HEK293T (cell line): ENCODE results near the gene RNASEH2C.

Experiments
- CTCF ChIA-PET: fragments of 350-600 bp; formaldehyde crosslinking; extraction: SDS; loops from one replicate; lab custom pipeline; 2021; ENCODE audit warnings: antibody characterized with exemption, inconsistent platforms; lab: Yijun Ruan, JAX
- POLR2A ChIA-PET: fragments of 350-600 bp; formaldehyde crosslinking; extraction: SDS; loops from one replicate; lab custom pipeline; 2020; ENCODE audit warnings: antibody characterized with exemption, inconsistent platforms; lab: Yijun Ruan, JAX
- DNase-seq: peaks from one replicate; pipeline ENCODE4 v3.0.0; 2012; ENCODE audit warnings: mixed read lengths; ENCODE audit errors: extremely low spot score
- ARNT ChIP-seq: fragments of 450-650 bp; IDR thresholded peaks from 2 replicates; pipeline ENCODE4 v1.6.1; 2017; ENCODE audit warnings: mild to moderate bottlenecking
- BHLHE40 ChIP-seq: fragments of 450-650 bp; IDR thresholded peaks from 2 replicates; pipeline ENCODE4 v1.6.1; 2016; ENCODE audit warnings: mild to moderate bottlenecking, moderate library complexity, borderline replicate concordance
- CTBP1 ChIP-seq: fragments of 450-650 bp; IDR thresholded peaks from 2 replicates; pipeline ENCODE4 v1.6.1; 2016; ENCODE audit warnings: borderline replicate concordance
- ELF4 ChIP-seq: fragments of 450-650 bp; IDR thresholded peaks from 2 replicates; pipeline ENCODE4 v1.6.1; 2017; ENCODE audit warnings: antibody characterized with exemption
- FOXA1 ChIP-seq: fragments of 450-650 bp; IDR thresholded peaks from 2 replicates; pipeline ENCODE4 v1.6.1; 2016; ENCODE audit warnings: mild to moderate bottlenecking
- FOXK2 ChIP-seq: fragments of 450-650 bp; IDR thresholded peaks from 2 replicates; pipeline ENCODE4 v1.6.1; 2016; ENCODE audit warnings: mild to moderate bottlenecking
- FOXM1 ChIP-seq: fragments of 450-650 bp; IDR thresholded peaks from 2 replicates; pipeline ENCODE4 v1.6.1; 2017; ENCODE audit warnings: mild to moderate bottlenecking, borderline replicate concordance
- HDGF ChIP-seq: fragments of 450-650 bp; IDR thresholded peaks from 2 replicates; pipeline ENCODE4 v1.6.1; 2017; ENCODE audit warnings: antibody characterized with exemption, borderline replicate concordance
- L3MBTL2 ChIP-seq: fragments of 450-650 bp; conservative IDR thresholded peaks from 2 replicates; pipeline ENCODE4 v1.6.1; 2016; ENCODE audit warnings: mild to moderate bottlenecking
- LEF1 ChIP-seq: fragments of 450-650 bp; IDR thresholded peaks from 2 replicates; pipeline ENCODE4 v1.6.1; 2017; ENCODE audit warnings: mild to moderate bottlenecking, borderline replicate concordance
- NFRKB ChIP-seq: fragments of 450-650 bp; IDR thresholded peaks from 2 replicates; pipeline ENCODE4 v1.6.1; 2016; ENCODE audit warnings: mild to moderate bottlenecking, moderate library complexity
- SP1 ChIP-seq: fragments of 450-650 bp; IDR thresholded peaks from 2 replicates; pipeline ENCODE4 v1.6.1; 2017
- SUZ12 ChIP-seq: fragments of 450-650 bp; IDR thresholded peaks from 2 replicates; pipeline ENCODE4 v1.6.1; 2016; ENCODE audit warnings: mild to moderate bottlenecking
- TARDBP ChIP-seq: fragments of 450-650 bp; IDR thresholded peaks from 2 replicates; pipeline ENCODE4 v1.6.1; 2016
- ZNF384 ChIP-seq: fragments of 450-650 bp; IDR thresholded peaks from 2 replicates; pipeline ENCODE4 v1.6.1; 2016
- TF ChIP-seq, protein P1 (sequence below): fragments of 450-650 bp; IDR thresholded peaks from 2 replicates; pipeline ENCODE4 v1.6.1; 2016

Gene RNASEH2C

DNA sequence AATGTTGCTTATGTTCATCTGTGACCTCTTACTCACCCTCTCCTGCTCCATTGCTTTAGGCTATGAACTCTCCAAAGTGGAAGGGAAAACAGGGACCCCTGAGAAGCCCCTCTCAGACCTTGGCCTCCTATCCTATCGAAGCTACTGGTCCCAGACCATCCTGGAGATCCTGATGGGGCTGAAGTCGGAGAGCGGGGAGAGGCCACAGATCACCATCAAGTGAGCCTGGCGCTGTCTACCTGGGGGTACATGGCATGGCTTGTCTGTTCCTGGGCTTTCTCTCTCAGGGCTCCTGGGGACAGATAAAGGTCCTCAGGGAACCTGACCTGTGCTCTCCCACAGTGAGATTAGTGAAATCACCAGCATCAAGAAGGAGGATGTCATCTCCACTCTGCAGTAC is 2.1 kb downstream of the RNASEH2C start:
- CTCF ChIA-PET: no interaction called here
- POLR2A ChIA-PET: interaction anchor here (1.2 to 2.7 kb wide), 8 partner anchors 9 to 170 kb away, joined by 3 to 23 read pairs (median 8); partner anchors contain the start of genes FIBP, MUS81 and PCNX3
- no peak for DNase-seq
- TF ChIP-seq FOXK2 (no peak), ELF4 (no peak), ARNT (no peak), FOXA1 (no peak), FOXM1 (no peak), BHLHE40 (no peak), SUZ12 (no peak), LEF1 (no peak), HDGF (no peak), CTBP1 (no peak), NFRKB (no peak), SP1 (no peak), TARDBP (no peak), L3MBTL2 (no peak), ZNF384 (no peak)
- TF ChIP-seq, protein P1, sequence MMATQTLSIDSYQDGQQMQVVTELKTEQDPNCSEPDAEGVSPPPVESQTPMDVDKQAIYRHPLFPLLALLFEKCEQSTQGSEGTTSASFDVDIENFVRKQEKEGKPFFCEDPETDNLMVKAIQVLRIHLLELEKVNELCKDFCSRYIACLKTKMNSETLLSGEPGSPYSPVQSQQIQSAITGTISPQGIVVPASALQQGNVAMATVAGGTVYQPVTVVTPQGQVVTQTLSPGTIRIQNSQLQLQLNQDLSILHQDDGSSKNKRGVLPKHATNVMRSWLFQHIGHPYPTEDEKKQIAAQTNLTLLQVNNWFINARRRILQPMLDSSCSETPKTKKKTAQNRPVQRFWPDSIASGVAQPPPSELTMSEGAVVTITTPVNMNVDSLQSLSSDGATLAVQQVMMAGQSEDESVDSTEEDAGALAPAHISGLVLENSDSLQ: no peak

GRCh38 chr11:65717906-65718305 is 2.7 kb downstream of the RNASEH2C start:
- ChIA-PET POLR2A (interaction anchor here (0.6 to 2.0 kb wide), 6 partner anchors 10 to 170 kb away, joined by 3 to 6 read pairs (median 3); partner anchors contain the start of gene FIBP), CTCF (no interaction called here)
- no peak for DNase-seq
- TF ChIP-seq ZNF384 (no peak), FOXK2 (no peak), NFRKB (no peak), ELF4 (no peak), BHLHE40 (no peak), SUZ12 (no peak), CTBP1 (no peak), LEF1 (no peak), ARNT (no peak), FOXA1 (no peak), FOXM1 (no peak), SP1 (no peak), L3MBTL2 (no peak), HDGF (no peak), TARDBP (no peak)
- TF ChIP-seq, protein P1: no peak

DNA sequence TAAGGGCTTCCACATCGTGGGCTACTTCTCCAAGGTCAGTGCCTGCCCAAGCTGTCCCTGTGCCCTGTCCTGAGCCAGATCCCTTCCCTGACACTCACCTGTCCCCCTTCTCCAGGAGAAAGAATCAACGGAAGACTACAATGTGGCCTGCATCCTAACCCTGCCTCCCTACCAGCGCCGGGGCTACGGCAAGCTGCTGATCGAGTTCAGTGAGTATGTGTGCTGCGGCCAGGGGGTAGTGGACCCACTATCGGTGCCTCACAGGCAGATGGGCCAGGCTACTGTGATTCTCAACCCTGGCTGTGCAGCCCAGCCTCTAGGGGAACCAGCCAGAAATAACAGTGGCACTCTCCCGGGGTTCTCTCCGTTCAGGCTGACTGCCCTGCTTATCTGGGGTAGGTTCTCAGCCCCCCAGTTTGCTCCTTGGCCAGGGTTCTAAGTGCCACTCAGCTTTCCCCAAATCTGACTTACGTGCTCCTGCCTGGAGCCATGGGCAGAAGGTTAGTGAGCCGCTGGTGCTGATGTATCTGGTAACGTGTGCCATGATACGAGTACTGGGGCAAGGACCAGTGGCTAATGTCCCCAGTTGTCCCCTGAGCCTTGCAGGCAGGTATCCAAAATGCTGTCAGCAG is 3.7 kb downstream of the RNASEH2C start:
- DNase-seq: no peak
- CTCF ChIA-PET: interaction anchor here (0.5 kb wide), 1 partner anchor 337 kb away, joined by 5 read pairs; no protein-coding TSS in a partner anchor
- POLR2A ChIA-PET: interaction anchor here (1.2 kb wide), 1 partner anchor 63 kb away, joined by 4 read pairs; no protein-coding TSS in a partner anchor
- TF ChIP-seq FOXM1 (no peak), LEF1 (no peak), FOXK2 (no peak), FOXA1 (no peak), NFRKB (no peak), BHLHE40 (no peak), ZNF384 (no peak), ARNT (no peak), CTBP1 (no peak), SUZ12 (no peak), ELF4 (no peak; the same call in 1 of the 2 replicates), SP1 (no peak), TARDBP (no peak), HDGF (no peak), L3MBTL2 (no peak)
- TF ChIP-seq, protein P1: no peak

- ChIA-PET POLR2A (no interaction called here), CTCF (no interaction called here)
- TF ChIP-seq BHLHE40 (no peak), L3MBTL2 (no peak), FOXK2 (no peak), SUZ12 (no peak), SP1 (no peak), LEF1 (no peak), NFRKB (no peak), CTBP1 (no peak), TARDBP (no peak), ARNT (no peak), FOXA1 (no peak), ZNF384 (no peak), FOXM1 (no peak)
- TF ChIP-seq, protein P1: no peak
- DNase-seq: no peak
Observed at GRCh38 chr11:65716302-65716701, 4.3 kb downstream of the RNASEH2C start.

DNA sequence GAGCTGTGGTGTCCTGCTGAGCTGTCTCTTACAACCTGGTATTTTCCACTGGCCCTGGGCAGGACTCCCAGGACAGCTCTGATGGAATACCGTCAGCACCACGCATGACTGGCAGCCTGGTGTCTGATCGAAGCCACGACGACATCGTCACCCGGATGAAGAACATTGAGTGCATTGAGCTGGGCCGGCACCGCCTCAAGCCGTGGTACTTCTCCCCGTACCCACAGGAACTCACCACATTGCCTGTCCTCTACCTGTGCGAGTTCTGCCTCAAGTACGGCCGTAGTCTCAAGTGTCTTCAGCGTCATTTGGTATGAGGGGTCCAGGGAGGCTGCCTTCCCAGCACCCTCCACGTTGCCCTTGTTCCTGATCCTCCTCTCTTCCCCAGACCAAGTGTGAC is 6.2 kb downstream of the RNASEH2C start:
- ChIA-PET CTCF (no interaction called here), POLR2A (interaction anchor here (0.8 to 0.9 kb wide), 2 partner anchors 52 to 338 kb away, joined by 3 read pairs; partner anchors contain the start of gene RELA)
- TF ChIP-seq ZNF384 (no peak), SP1 (no peak), TARDBP (no peak), BHLHE40 (no peak), ARNT (no peak), CTBP1 (no peak), NFRKB (no peak), LEF1 (no peak)
- DNase-seq: no peak
